NCI-H226 (cell line): ENCODE data around the gene NBEA.

Source experiments
- DNase-seq: peaks from one replicate; pipeline ENCODE4 v3.0.0-alpha.2; 2015

The NBEA gene

DNA sequence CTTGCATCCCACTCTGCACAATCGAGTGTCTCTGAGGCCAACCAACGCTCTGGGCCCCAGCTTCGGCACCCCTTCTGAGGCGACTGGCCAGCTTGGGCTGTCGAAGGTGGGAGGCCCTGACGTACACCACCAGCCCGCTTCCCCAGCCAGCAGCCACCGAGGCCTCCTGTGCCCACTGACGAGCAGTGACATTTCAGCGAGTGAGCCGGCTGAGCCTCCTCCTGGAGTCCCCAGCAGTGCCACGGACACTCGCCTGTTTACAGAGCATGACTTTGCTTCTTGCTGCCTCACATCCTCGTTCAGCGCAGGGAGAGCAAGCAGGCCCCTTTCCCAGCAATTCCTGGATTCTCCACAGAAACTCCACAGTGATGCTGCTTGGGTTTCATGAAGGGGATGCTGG lies 774.7 kb downstream of the NBEA start:
- DNase-seq = no peak

- no peak for DNase-seq
These were observed 776.0 kb downstream of the NBEA start for GRCh38 chr13:35718084-35718483.

- no peak for DNase-seq
These were observed 778.2 kb downstream of the NBEA start for GRCh38 chr13:35720290-35720689.

GRCh38 chr13:35720690-35721554 lies 778.9 kb downstream of the NBEA start:
- DNase-seq = no peak
